Measurements from ENCODE around the gene FKBP10. TPM values are rescaled to one million over a fixed set of nuclear protein-coding genes. Genes with fewer than 3 reads are reported as not detected.

FKBP10 gene
- total and polyA plus RNA-seq, 7 donors: 3.9 to 9.5 (median 5.7) TPM

DNA sequence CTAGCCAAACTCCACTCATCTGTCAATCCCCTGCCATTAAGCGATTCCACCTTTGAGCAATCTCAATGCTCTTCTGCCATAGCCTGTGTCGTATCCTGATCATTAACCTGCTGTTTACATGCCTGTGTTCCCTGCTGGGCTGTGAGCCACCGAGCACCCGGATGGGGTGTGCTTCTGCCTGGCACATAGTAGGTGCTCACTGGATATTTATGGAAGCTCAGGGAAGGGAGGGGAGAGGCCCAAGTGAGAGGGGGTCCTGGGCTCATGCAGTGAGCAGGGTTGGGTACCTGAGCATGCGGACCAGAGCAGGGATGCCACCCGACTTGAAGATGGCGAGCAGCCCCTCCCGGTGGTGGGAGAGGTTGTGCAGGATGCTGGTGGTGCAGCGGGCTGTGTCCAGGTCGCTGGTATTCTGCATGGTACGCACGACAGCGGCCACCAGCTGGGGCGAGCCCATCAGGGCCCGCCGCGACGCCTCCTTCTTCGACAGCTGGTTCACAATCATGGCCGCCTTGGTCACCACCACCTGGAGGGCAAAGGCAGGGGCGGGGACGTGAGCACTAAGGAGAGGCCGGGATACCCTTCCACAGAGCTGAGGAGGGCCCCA lies 44.0 kb upstream of the FKBP10 start:
- no peaks in the 10 kb centered on the region for H3K9me3 ChIP-seq
- intact Hi-C loops (cut with DNase I): no loop called here
- H3K27ac ChIP-seq: no peak overlapping the region
- no peak for ATAC-seq
- peaks cover 0 to 83% of the 10 kb centered on the region in 2 donors for H3K36me3 ChIP-seq (ENCODE audit: insufficient read depth in 1 of 2, low read depth in 1 of 2)
- peaks cover under 1% of the 10 kb centered on the region for H3K4me1 ChIP-seq
- DNase-seq: no peak
- no peak for TF ChIP-seq CTCF (IDR thresholded peaks at IDR 0.05)
- no peak overlapping the region for H3K4me3 ChIP-seq
- WGBS, 3 donors: 80 to 84% (median 82%) methylated on average over 17 to 23 of the region's 23 CpGs
- H3K27me3 ChIP-seq (ENCODE audit: insufficient read depth in 3 of 3, low read length in 2 of 3): no peaks in the 10 kb centered on the region

DNA sequence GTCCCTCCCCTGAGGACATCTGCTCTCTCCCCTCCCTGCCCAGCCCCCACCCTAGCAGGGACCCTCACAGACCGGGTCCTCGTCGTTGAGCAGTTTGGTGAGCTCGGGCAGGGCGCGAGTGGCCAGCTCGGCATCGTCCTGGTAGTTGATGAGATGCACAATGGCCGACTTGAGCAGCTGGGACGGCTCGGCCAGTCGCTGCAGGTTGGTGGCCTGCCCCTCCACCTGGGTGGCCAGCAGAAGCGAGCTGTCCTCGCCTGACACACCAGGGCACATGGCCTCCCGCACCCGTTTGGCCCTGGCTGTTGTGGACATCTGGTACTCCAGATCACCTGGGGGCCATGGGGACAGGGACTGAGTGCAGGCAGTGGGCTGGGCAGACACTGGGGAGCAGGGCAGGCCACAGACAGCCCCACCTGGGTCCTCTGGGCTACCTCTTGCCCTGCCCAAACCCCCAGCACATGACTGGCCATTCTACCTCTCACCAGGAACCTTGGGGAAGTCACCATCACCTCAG lies 43.4 kb upstream of the FKBP10 start:
- no peak for DNase-seq
- no peak for ATAC-seq

GRCh38 chr17:41769985-41770384 lies 42.8 kb upstream of the FKBP10 start:
- DNase-seq (no peak), ATAC-seq (no peak)
- TF ChIP-seq CTCF (IDR thresholded peaks at IDR 0.05): no peak
- Histone ChIP-seq H3K9me3 (no peaks in the 10 kb centered on the region), H3K4me3 (no peak overlapping the region), H3K4me1 (peaks cover 5% of the 10 kb centered on the region), H3K36me3 (ENCODE audit: insufficient read depth in 1 of 2, low read depth in 1 of 2) (peaks cover 0 to 71% of the 10 kb centered on the region in 2 donors), H3K27ac (no peak overlapping the region), H3K27me3 (ENCODE audit: insufficient read depth in 3 of 3, low read length in 2 of 3) (no peaks in the 10 kb centered on the region)
- intact Hi-C loops (cut with DNase I): no loop called here
- WGBS, 3 donors: 51 to 54% (median 52%) methylated on average over 3 of the region's 3 CpGs

More for the DNA sequence above, 43.4 kb upstream of the FKBP10 start:
- H3K27ac ChIP-seq: no peak overlapping the region
- H3K36me3 ChIP-seq (ENCODE audit: insufficient read depth in 1 of 2, low read depth in 1 of 2): peaks cover 0 to 77% of the 10 kb centered on the region in 2 donors
- H3K4me3 ChIP-seq: no peak overlapping the region
- H3K9me3 ChIP-seq: no peaks in the 10 kb centered on the region
- H3K27me3 ChIP-seq (ENCODE audit: insufficient read depth in 3 of 3, low read length in 2 of 3): no peaks in the 10 kb centered on the region
- H3K4me1 ChIP-seq: peaks cover 3% of the 10 kb centered on the region
- intact Hi-C loops (cut with DNase I): no loop called here
- no peak for TF ChIP-seq CTCF (IDR thresholded peaks at IDR 0.05)
- WGBS, 3 donors: 50 to 77% (median 58%) methylated on average over 16 of the region's 16 CpGs

DNA sequence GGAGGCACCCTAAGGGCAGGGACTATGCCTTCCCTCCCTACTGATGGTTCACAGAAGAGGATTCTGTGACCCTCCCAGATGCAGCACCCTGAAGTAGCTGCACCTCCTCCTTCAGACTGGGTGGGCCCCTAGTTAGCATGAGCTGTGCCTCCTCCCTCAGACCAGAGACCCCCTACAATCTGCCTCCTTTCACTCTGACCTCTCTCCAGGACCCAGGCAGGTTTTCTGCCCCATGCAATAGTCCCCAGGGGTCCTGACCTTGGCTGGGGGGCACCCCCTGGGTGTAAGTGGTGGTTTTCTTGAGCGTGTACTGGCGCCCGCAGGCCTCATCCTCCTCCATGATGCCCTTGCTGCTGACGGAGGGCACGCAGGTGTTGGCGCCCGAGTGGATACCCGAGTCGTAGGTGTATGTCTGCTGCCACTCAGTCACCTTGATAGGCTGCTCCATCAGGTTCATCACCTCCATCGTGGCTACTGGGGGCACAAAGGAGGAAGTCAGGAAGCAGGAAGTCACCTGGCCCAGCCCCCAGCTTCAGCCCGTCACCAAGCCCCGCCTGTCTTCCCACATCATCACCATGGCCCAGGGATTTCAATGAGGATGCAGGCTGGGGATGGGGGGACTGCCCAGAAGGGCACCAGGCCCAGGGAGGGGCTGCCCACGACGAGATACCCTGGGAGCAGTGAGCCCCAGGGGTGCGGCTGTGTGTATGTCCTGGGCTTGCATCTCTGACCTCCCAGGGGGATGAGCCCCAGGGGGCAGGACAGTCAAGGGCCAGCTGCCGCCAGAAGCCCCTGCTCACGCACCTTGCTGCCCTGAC lies 41.2 kb upstream of the FKBP10 start:
- intact Hi-C loops (cut with DNase I): no loop called here
- TF ChIP-seq CTCF (IDR thresholded peaks at IDR 0.05): no peak
- ATAC-seq (no peak), DNase-seq (no peak)
- peaks cover 0 to 55% of the 10 kb centered on the region in 2 donors for H3K36me3 ChIP-seq (ENCODE audit: insufficient read depth in 1 of 2, low read depth in 1 of 2)
- no peaks in the 10 kb centered on the region for H3K27me3 ChIP-seq (ENCODE audit: insufficient read depth in 3 of 3, low read length in 2 of 3)
- H3K4me3 ChIP-seq: no peak overlapping the region
- H3K9me3 ChIP-seq: no peaks in the 10 kb centered on the region
- H3K4me1 ChIP-seq: peaks cover 21% of the 10 kb centered on the region
- 82 to 87% (median 87%) methylated on average over 15 to 17 of the region's 17 CpGs for WGBS, 3 donors
- H3K27ac ChIP-seq: no peak overlapping the region

All from psoas muscle (tissue), 8 donors.